HCT116 (cell line): Measurements from ENCODE around the gene STRN. TPM values are rescaled to one million over a fixed set of nuclear protein-coding genes. Genes with fewer than 3 reads are reported as not detected.

Source experiments
- ATAC-seq: fragments of 200-7000 bp; cut with Tn5 transposase; 2 replicates; pipeline ENCODE4 v1.9.1; 2020; ENCODE audit warnings: mild to moderate bottlenecking, moderate library complexity
- BruUV-seq: library from RNA; stranded (reverse); fragments of 400-500 nt; replicated peaks from 2 replicates; lab custom pipeline; 2021; lab: Mats Ljungman, UMichigan
- CTCF ChIA-PET: fragments of 300-600 bp; sonication (Branson Sonifier 250); formaldehyde crosslinking; loops from one replicate; lab custom pipeline; 2021; ENCODE audit warnings: antibody characterized with exemption; lab: Charles Lee
- POLR2A ChIA-PET: fragments of 300-600, 350-600 bp; sonication (Branson Sonifier 250); formaldehyde crosslinking; loops from one replicate; lab custom pipeline; 2021; ENCODE audit warnings: antibody characterized with exemption; lab: Charles Lee
- RAD21 ChIA-PET, 2 experiments: fragments of 300-600 bp; sonication (Branson Sonifier 250); formaldehyde crosslinking; loops; one replicate each; lab custom pipeline; 2023; ENCODE audit warnings: low total read pairs in 2 of 2; ENCODE audit not compliant: uncharacterized antibody in 2 of 2, unreplicated experiment in 2 of 2, low non-redundant PET in 1 of 2; lab: Charles Lee
- DNase-seq: peaks from one replicate; pipeline ENCODE4 v3.0.0-alpha.2; 2010; ENCODE audit warnings: low read depth, low spot score
- H2AFZ ChIP-seq: fragments of 200-600 bp; shearing (Covaris generic), sonication (generic); 2 replicates; pipeline ENCODE4 v1.6.1; 2017; ENCODE audit warnings: low read depth, mixed run types, mixed read lengths, antibody characterized with exemption, low read length; ENCODE audit not compliant: poor library complexity, severe bottlenecking
- H3K27ac ChIP-seq: 2 replicates; pipeline ENCODE4 v1.5.1; 2012; ENCODE audit warnings: low read depth, low read length
- H3K27me3 ChIP-seq: fragments of 200-600 bp; sonication (generic); 2 replicates; pipeline ENCODE4 v1.6.1; 2016; ENCODE audit warnings: mixed run types, low read length, mixed read lengths; ENCODE audit not compliant: insufficient read depth
- H3K36me3 ChIP-seq, 2 experiments: fragments of 200-500 bp in 1 of 2; fragments of 200-600 bp in 1 of 2; sonication (Bioruptor generic) in 1 of 2; sonication (generic) in 1 of 2; 2 replicates each; pipeline versions ENCODE4 v1.5.1 to v1.6.1; 2014 to 2016; ENCODE audit warnings: low read length in 2 of 2, inconsistent platforms in 1 of 2, mixed read lengths in 1 of 2, mixed run types in 1 of 2; ENCODE audit not compliant: insufficient read depth in 2 of 2, control insufficient read depth in 1 of 2
- H3K4me1 ChIP-seq, 2 experiments: fragments of 200-600 bp in 1 of 2; sonication (generic) in 1 of 2; 2 replicates each; pipeline versions ENCODE4 v1.5.1 to v1.6.1; 2012 to 2017; ENCODE audit warnings: low read length in 2 of 2, inconsistent platforms in 1 of 2, mild to moderate bottlenecking in 1 of 2, mixed read lengths in 1 of 2, mixed run types in 1 of 2, moderate library complexity in 1 of 2; ENCODE audit not compliant: insufficient read depth in 2 of 2, control insufficient read depth in 1 of 2
- H3K4me2 ChIP-seq: fragments of 200-600 bp; sonication (generic); 2 replicates; pipeline ENCODE4 v1.6.1; 2017; ENCODE audit warnings: mixed run types, low read length, mixed read lengths
- H3K4me3 ChIP-seq, 2 experiments: fragments of 200-600 bp in 1 of 2; sonication (generic) in 1 of 2; replicated peaks in 1 of 2; 2 replicates each; pipeline ENCODE4 v1.5.1; 2011 to 2016; ENCODE audit warnings: low read length in 2 of 2, control low read depth in 1 of 2, low read depth in 1 of 2, mild to moderate bottlenecking in 1 of 2, mixed read lengths in 1 of 2, mixed run types in 1 of 2
- H3K79me2 ChIP-seq: fragments of 200-600 bp; sonication (generic); 2 replicates; pipeline ENCODE4 v1.6.1; 2017; ENCODE audit warnings: mild to moderate bottlenecking, mixed run types, low read length, moderate library complexity, mixed read lengths; ENCODE audit not compliant: insufficient read depth
- H3K9ac ChIP-seq: fragments of 200-600 bp; sonication (generic); 2 replicates; pipeline ENCODE4 v1.6.1; 2016; ENCODE audit warnings: low read length, mixed read lengths
- H3K9me2 ChIP-seq: fragments of 200-600 bp; sonication (generic), shearing (Covaris generic); 2 replicates; pipeline ENCODE4 v1.6.1; 2017; ENCODE audit warnings: mixed run types, mild to moderate bottlenecking, moderate library complexity; ENCODE audit not compliant: insufficient read depth
- H3K9me3 ChIP-seq, 2 experiments: fragments of 200-500 bp in 1 of 2; fragments of 200-600 bp in 1 of 2; sonication (Bioruptor generic) in 1 of 2; sonication (generic) in 1 of 2; 2 replicates each; pipeline ENCODE4 v1.6.1; 2014 to 2017; ENCODE audit warnings: low read length in 2 of 2, mixed read lengths in 2 of 2, inconsistent platforms in 1 of 2, low read depth in 1 of 2, mild to moderate bottlenecking in 1 of 2, mixed run types in 1 of 2, moderate library complexity in 1 of 2; ENCODE audit not compliant: control insufficient read depth in 1 of 2, insufficient read depth in 1 of 2
- H4K20me1 ChIP-seq: fragments of 200-600 bp; sonication (generic), shearing (Covaris generic); 2 replicates; pipeline ENCODE4 v1.6.1; 2017; ENCODE audit warnings: mixed run types, mild to moderate bottlenecking, moderate library complexity; ENCODE audit not compliant: insufficient read depth
- CBX3 ChIP-seq: IDR thresholded peaks from 2 replicates; pipeline ENCODE4 v1.6.1; 2012; ENCODE audit warnings: low read depth
- EGR1 ChIP-seq: IDR thresholded peaks from 2 replicates; pipeline ENCODE4 v1.6.1; 2012; ENCODE audit warnings: low read depth
- EZH2 ChIP-seq: fragments of 200-600 bp; sonication (generic); IDR thresholded peaks from 2 replicates; pipeline ENCODE4 v1.6.1; 2017; ENCODE audit warnings: antibody characterized with exemption, mixed run types
- FOSL1 ChIP-seq: IDR thresholded peaks from 2 replicates; pipeline ENCODE4 v1.6.1; 2012; ENCODE audit warnings: low read depth
- JUND ChIP-seq: IDR thresholded peaks from 2 replicates; pipeline ENCODE4 v1.6.1; 2012
- POLR2A ChIP-seq: IDR thresholded peaks from 2 replicates; pipeline ENCODE4 v1.7.0; 2011; ENCODE audit warnings: borderline replicate concordance; ENCODE audit not compliant: insufficient read depth, insufficient read length; ENCODE audit errors: extremely low read depth
- POLR2AphosphoS5 ChIP-seq: IDR thresholded peaks from 2 replicates; pipeline ENCODE4 v1.6.1; 2011; ENCODE audit warnings: mild to moderate bottlenecking, low read depth, low read length, moderate library complexity
- SP1 ChIP-seq: IDR thresholded peaks from 2 replicates; pipeline ENCODE4 v1.6.1; 2012; ENCODE audit warnings: low read depth
- TCF7L2 ChIP-seq: IDR thresholded peaks from 2 replicates; pipeline ENCODE4 v1.7.0; 2011; ENCODE audit warnings: borderline replicate concordance, inconsistent platforms; ENCODE audit not compliant: insufficient read depth, insufficient read length; ENCODE audit errors: extremely low read depth
- YY1 ChIP-seq: IDR thresholded peaks from 2 replicates; pipeline ENCODE4 v1.6.1; 2011; ENCODE audit warnings: low read length, low read depth, moderate library complexity, mild to moderate bottlenecking; ENCODE audit not compliant: insufficient replicate concordance; ENCODE audit errors: extremely low read depth
- ZBTB33 ChIP-seq: IDR thresholded peaks from 2 replicates; pipeline ENCODE4 v1.6.1; 2011; ENCODE audit warnings: mild to moderate bottlenecking, low read length, moderate library complexity; ENCODE audit not compliant: insufficient replicate concordance; ENCODE audit errors: extremely low read depth
- ZNF274 ChIP-seq: fragments of 200-500 bp; sonication (Bioruptor generic); IDR thresholded peaks from 2 replicates; pipeline ENCODE4 v1.6.1; 2014; ENCODE audit warnings: mild to moderate bottlenecking, low read depth, low read length, inconsistent platforms
- intact Hi-C: fragments of 100-400 bp; cut with micrococcal nuclease; formaldehyde crosslinking; loops from 2 replicates; pipeline ENCODE4 v1.10.0; 2022
- total RNA-seq: library from RNA; stranded (reverse); gene quantifications from one replicate; pipeline ENCODE4 v1.2.1, GENCODE V29; 2021; ENCODE audit not compliant: unreplicated experiment
- TF ChIP-seq, protein P1 (sequence below): IDR thresholded peaks from 2 replicates; pipeline ENCODE4 v1.6.1; 2012; ENCODE audit warnings: low read depth

The STRN gene
- total RNA-seq, 1 experiment from 2014 or later: 26.4 TPM

GRCh38 chr2:36824273-36824672 lies 142.1 kb downstream of the STRN start (continued):
- TF ChIP-seq YY1 (no peak), TCF7L2 (no peak), EGR1 (no peak), SP1 (no peak)
- TF ChIP-seq, all 23 proteins: peak for 0

DNA sequence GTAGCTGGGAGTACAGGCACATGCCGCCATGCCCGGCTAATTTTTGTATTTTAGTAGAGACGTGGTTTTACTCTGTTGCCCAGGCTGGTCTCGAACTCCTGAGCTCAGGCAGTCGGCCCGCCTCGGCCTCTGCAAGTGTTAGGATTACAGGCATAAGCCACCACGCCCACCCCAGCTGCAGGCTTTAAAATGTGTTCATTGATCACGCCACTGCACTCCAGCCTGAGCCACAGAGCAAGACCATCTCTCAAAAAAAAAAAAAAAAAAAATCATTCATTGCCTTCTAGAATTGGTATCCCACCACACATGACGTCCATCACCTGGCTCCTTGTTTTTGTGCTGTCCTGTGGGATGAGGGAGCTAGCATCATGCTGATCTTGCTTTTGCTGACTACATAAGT lies 142.5 kb downstream of the STRN start:
- H3K9ac ChIP-seq: no peak overlapping the region
- H3K9me3 ChIP-seq: no peaks in the 10 kb centered on the region
- H3K79me2 ChIP-seq: no peaks in the 10 kb centered on the region
- ChIA-PET RAD21 (no interaction called here), POLR2A (no interaction called here), CTCF (no interaction called here)
- no peaks in the 10 kb centered on the region for H3K4me1 ChIP-seq
- no peaks in the 10 kb centered on the region for H3K27me3 ChIP-seq
- H2AFZ ChIP-seq: no peak overlapping the region
- intact Hi-C loops: no loop called here
- TF ChIP-seq TCF7L2 (no peak), ZBTB33 (no peak), POLR2AphosphoS5 (no peak), JUND (no peak), POLR2A (no peak), EZH2 (no peak), YY1 (no peak), CBX3 (no peak), ZNF274 (no peak), FOSL1 (no peak)
- TF ChIP-seq, protein P1, sequence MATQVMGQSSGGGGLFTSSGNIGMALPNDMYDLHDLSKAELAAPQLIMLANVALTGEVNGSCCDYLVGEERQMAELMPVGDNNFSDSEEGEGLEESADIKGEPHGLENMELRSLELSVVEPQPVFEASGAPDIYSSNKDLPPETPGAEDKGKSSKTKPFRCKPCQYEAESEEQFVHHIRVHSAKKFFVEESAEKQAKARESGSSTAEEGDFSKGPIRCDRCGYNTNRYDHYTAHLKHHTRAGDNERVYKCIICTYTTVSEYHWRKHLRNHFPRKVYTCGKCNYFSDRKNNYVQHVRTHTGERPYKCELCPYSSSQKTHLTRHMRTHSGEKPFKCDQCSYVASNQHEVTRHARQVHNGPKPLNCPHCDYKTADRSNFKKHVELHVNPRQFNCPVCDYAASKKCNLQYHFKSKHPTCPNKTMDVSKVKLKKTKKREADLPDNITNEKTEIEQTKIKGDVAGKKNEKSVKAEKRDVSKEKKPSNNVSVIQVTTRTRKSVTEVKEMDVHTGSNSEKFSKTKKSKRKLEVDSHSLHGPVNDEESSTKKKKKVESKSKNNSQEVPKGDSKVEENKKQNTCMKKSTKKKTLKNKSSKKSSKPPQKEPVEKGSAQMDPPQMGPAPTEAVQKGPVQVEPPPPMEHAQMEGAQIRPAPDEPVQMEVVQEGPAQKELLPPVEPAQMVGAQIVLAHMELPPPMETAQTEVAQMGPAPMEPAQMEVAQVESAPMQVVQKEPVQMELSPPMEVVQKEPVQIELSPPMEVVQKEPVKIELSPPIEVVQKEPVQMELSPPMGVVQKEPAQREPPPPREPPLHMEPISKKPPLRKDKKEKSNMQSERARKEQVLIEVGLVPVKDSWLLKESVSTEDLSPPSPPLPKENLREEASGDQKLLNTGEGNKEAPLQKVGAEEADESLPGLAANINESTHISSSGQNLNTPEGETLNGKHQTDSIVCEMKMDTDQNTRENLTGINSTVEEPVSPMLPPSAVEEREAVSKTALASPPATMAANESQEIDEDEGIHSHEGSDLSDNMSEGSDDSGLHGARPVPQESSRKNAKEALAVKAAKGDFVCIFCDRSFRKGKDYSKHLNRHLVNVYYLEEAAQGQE: no peak
- H3K36me3 ChIP-seq: no peaks in the 10 kb centered on the region
- no TSS peak for BruUV-seq
- H3K4me3 ChIP-seq: no peak overlapping the region
- H4K20me1 ChIP-seq: no peaks in the 10 kb centered on the region
- no peak for DNase-seq
- ATAC-seq: no peak
- H3K4me2 ChIP-seq: no peak overlapping the region
- no peaks in the 10 kb centered on the region for H3K9me2 ChIP-seq
- no peak overlapping the region for H3K27ac ChIP-seq
